A673 (cell line): ENCODE measurements around the gene NUBPL. TPM values are rescaled to one million over a fixed set of nuclear protein-coding genes. Genes with fewer than 3 reads are reported as not detected.
"Not testable (repeated sequence)": the region's sequence is repeated elsewhere in the genome, so short reads cannot be mapped to it uniquely, and the experiment has no call there.

Source experiments
- BruUV-seq: library from RNA; stranded (reverse); fragments of 400-500 nt; replicated peaks from 2 replicates; lab custom pipeline; 2021; lab: Mats Ljungman, UMichigan
- CTCF ChIA-PET: fragments of 300-600 bp; sonication (Branson Sonifier 250); formaldehyde crosslinking; loops from one replicate; lab custom pipeline; 2022; ENCODE audit warnings: antibody characterized with exemption; lab: Charles Lee
- POLR2A ChIA-PET: fragments of 300-600 bp; sonication (Branson Sonifier 250); formaldehyde crosslinking; loops from one replicate; lab custom pipeline; 2022; ENCODE audit warnings: antibody characterized with exemption; ENCODE audit not compliant: low non-redundant PET; lab: Charles Lee
- DNase-seq: peaks from one replicate; pipeline ENCODE4 v3.0.0-alpha.2; 2015; ENCODE audit warnings: low spot score
- H3K27ac ChIP-seq: fragments of 200-600 bp; sonication (generic); 2 replicates; pipeline ENCODE4 v1.5.1; 2016; ENCODE audit warnings: mixed run types, low read depth, mild to moderate bottlenecking, mixed read lengths, antibody characterized with exemption, low read length; ENCODE audit not compliant: poor library complexity, severe bottlenecking
- H3K27me3 ChIP-seq: fragments of 200-600 bp; sonication (generic); replicated peaks from 2 replicates; pipeline ENCODE4 v1.6.1; 2017; ENCODE audit warnings: mixed run types, low read depth, mild to moderate bottlenecking, mixed read lengths, antibody characterized with exemption, low read length; ENCODE audit not compliant: insufficient read depth, poor library complexity
- H3K36me3 ChIP-seq: fragments of 200-600 bp; sonication (generic); 2 replicates; pipeline ENCODE4 v1.6.1; 2016; ENCODE audit warnings: mixed run types, mild to moderate bottlenecking, mixed read lengths, antibody characterized with exemption, low read length; ENCODE audit not compliant: insufficient read depth, poor library complexity, severe bottlenecking
- H3K4me1 ChIP-seq: fragments of 200-600 bp; sonication (generic); 2 replicates; pipeline ENCODE4 v1.6.1; 2017; ENCODE audit warnings: mixed run types, mild to moderate bottlenecking, mixed read lengths, antibody characterized with exemption, low read length; ENCODE audit not compliant: insufficient read depth, poor library complexity, severe bottlenecking
- H3K4me3 ChIP-seq: fragments of 200-600 bp; sonication (generic); 2 replicates; pipeline ENCODE4 v1.5.1; 2016; ENCODE audit warnings: low read depth, mixed run types, mild to moderate bottlenecking, mixed read lengths, low read length; ENCODE audit not compliant: poor library complexity, severe bottlenecking
- H3K9me3 ChIP-seq: fragments of 200-600 bp; sonication (generic); 2 replicates; pipeline ENCODE4 v1.6.1; 2016; ENCODE audit warnings: mixed run types, low read depth, mild to moderate bottlenecking, mixed read lengths, antibody characterized with exemption, low read length; ENCODE audit not compliant: poor library complexity, severe bottlenecking
- EZH2 ChIP-seq: fragments of 200-600 bp; sonication (generic); IDR thresholded peaks from 2 replicates; pipeline ENCODE4 v1.6.1; 2017; ENCODE audit warnings: borderline replicate concordance, low read depth, mild to moderate bottlenecking, mixed read lengths, antibody characterized with exemption, low read length; ENCODE audit not compliant: poor library complexity, severe bottlenecking
- intact Hi-C: fragments of 100-400 bp; cut with micrococcal nuclease; formaldehyde crosslinking; loops from one replicate; pipeline ENCODE4 v1.10.0; 2022; ENCODE audit not compliant: unreplicated experiment
- total RNA-seq: library from RNA; stranded (reverse); gene quantifications from 2 replicates; pipeline ENCODE4 v1.2.3, GENCODE V29; 2021
- TF ChIP-seq, protein P1 (sequence below): fragments of 300-800, 200-600 bp; sonication (generic); conservative IDR thresholded peaks from 2 replicates; pipeline ENCODE4 v1.5.1; 2017; ENCODE audit warnings: low read depth, mild to moderate bottlenecking, antibody characterized with exemption, low read length, moderate library complexity, mixed read lengths

NUBPL gene
- total RNA-seq, 1 experiment from 2014 or later, result 15.5 TPM

- intact Hi-C loops, result no loop called here
- Histone ChIP-seq H3K9me3 (no peaks in the 10 kb centered on the region), H3K27me3 (no peaks in the 10 kb centered on the region), H3K4me3 (no peak overlapping the region), H3K27ac (no peak overlapping the region), H3K4me1 (no peaks in the 10 kb centered on the region), H3K36me3 (no peaks in the 10 kb centered on the region)
- POLR2A ChIA-PET, result no interaction called here
- CTCF ChIA-PET, result no interaction called here
- no TSS peak for BruUV-seq
- TF ChIP-seq, protein P1, sequence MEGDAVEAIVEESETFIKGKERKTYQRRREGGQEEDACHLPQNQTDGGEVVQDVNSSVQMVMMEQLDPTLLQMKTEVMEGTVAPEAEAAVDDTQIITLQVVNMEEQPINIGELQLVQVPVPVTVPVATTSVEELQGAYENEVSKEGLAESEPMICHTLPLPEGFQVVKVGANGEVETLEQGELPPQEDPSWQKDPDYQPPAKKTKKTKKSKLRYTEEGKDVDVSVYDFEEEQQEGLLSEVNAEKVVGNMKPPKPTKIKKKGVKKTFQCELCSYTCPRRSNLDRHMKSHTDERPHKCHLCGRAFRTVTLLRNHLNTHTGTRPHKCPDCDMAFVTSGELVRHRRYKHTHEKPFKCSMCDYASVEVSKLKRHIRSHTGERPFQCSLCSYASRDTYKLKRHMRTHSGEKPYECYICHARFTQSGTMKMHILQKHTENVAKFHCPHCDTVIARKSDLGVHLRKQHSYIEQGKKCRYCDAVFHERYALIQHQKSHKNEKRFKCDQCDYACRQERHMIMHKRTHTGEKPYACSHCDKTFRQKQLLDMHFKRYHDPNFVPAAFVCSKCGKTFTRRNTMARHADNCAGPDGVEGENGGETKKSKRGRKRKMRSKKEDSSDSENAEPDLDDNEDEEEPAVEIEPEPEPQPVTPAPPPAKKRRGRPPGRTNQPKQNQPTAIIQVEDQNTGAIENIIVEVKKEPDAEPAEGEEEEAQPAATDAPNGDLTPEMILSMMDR, result no peak
- no peak for TF ChIP-seq EZH2
- no peak for DNase-seq
These were observed 293.4 kb downstream of the NUBPL start for GRCh38 chr14:31854508-31855075.

DNA sequence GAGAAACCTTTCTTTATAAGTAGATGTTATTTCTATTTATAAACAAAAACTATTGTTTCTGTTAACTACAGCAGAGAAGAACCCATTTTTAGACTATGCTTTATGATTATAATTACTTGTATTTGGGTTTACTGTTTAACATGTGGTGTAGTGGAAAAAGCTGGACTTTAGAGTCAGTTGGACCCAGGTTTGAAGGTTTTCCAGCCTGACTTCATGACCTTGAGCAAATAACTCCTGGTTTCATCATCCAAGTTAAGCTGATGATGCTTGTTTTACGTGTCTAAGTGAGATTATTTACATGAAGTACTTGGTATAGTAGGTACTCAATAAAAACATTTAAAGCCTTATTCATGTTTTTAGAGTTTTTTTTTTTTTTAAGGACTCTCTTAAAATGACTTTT lies 294.1 kb downstream of the NUBPL start:
- Histone ChIP-seq H3K27ac (no peak overlapping the region), H3K9me3 (no peaks in the 10 kb centered on the region), H3K36me3 (no peaks in the 10 kb centered on the region), H3K4me3 (no peak overlapping the region), H3K4me1 (no peaks in the 10 kb centered on the region), H3K27me3 (no peaks in the 10 kb centered on the region)
- CTCF ChIA-PET, result no interaction called here
- no peak for TF ChIP-seq EZH2
- TF ChIP-seq, protein P1, result no peak
- intact Hi-C loops, result no loop called here
- DNase-seq, result no peak
- POLR2A ChIA-PET, result no interaction called here
- BruUV-seq, result no TSS peak

DNA sequence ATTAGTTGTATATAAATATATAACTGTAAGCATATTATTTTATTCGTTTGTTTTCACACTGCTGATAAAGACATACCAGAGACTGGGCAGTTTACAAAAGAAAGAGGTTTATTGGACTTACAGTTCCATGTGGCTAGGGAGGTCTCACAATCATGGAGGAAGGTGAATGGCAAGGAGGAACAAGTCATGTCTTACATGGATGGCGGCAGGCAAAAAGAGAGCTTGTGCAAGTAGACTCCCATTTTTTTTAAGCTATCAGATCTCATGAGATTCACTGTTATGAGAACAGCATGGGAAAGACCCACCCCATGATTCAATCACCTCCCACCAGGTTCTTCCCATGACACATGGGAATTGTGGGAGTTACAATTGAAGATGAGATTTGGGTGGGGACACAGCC lies 294.8 kb downstream of the NUBPL start:
- H3K4me1 ChIP-seq, POLR2A ChIA-PET: not testable (repeated sequence)

GRCh38 chr14:31858868-31859267 lies 297.7 kb downstream of the NUBPL start:
- DNase-seq, result no peak
- TF ChIP-seq EZH2, result no peak
- TF ChIP-seq, protein P1, result no peak
- no peaks in the 10 kb centered on the region for H3K9me3 ChIP-seq
- no peaks in the 10 kb centered on the region for H3K4me1 ChIP-seq
- ChIA-PET CTCF (no interaction called here), POLR2A (no interaction called here)
- H3K27me3 ChIP-seq, result no peaks in the 10 kb centered on the region
- no TSS peak for BruUV-seq
- no peak overlapping the region for H3K27ac ChIP-seq
- no peaks in the 10 kb centered on the region for H3K36me3 ChIP-seq
- H3K4me3 ChIP-seq, result no peak overlapping the region
- intact Hi-C loops, result no loop called here

More for the DNA sequence above, 294.8 kb downstream of the NUBPL start:
- H3K4me3 ChIP-seq, H3K27me3 ChIP-seq, H3K9me3 ChIP-seq, DNase-seq, intact Hi-C loops, CTCF ChIA-PET, H3K27ac ChIP-seq, H3K36me3 ChIP-seq, BruUV-seq: not testable (repeated sequence)
